Karpas-422 (cell line): ENCODE results near the gene FARS2. TPM values are rescaled to one million over a fixed set of nuclear protein-coding genes. Genes with fewer than 3 reads are reported as not detected.
A peak's percentile ranks its signal among the peaks of the same experiment; 100 is the strongest.

Source experiments
- DNase-seq: peaks from one replicate; pipeline ENCODE4 v3.0.0-alpha.2; 2015
- H2AFZ ChIP-seq: fragments of 200-600 bp; sonication (generic); 2 replicates; pipeline ENCODE4 v1.6.1; 2014; ENCODE audit warnings: antibody characterized with exemption, low read length, mixed read lengths
- H3K27ac ChIP-seq: fragments of 200-600 bp; sonication (generic); 2 replicates; pipeline ENCODE4 v1.5.1; 2014; ENCODE audit warnings: mild to moderate bottlenecking, low read length, moderate library complexity
- H3K27me3 ChIP-seq: fragments of 200-600 bp; sonication (generic); 2 replicates; pipeline ENCODE4 v1.6.1; 2014; ENCODE audit warnings: low read length, mixed read lengths
- H3K36me3 ChIP-seq: fragments of 200-600 bp; sonication (generic); 2 replicates; pipeline ENCODE4 v1.6.1; 2014; ENCODE audit warnings: low read length, mixed read lengths; ENCODE audit not compliant: insufficient read depth
- H3K4me1 ChIP-seq: fragments of 200-600 bp; sonication (generic); 2 replicates; pipeline ENCODE4 v1.6.1; 2014; ENCODE audit warnings: mild to moderate bottlenecking, low read length, mixed read lengths
- H3K4me2 ChIP-seq: fragments of 200-600 bp; sonication (generic); 2 replicates; pipeline ENCODE4 v1.6.1; 2014; ENCODE audit warnings: low read length, low read depth, mild to moderate bottlenecking; ENCODE audit not compliant: poor library complexity, severe bottlenecking
- H3K4me3 ChIP-seq: fragments of 200-600 bp; sonication (generic); 2 replicates; pipeline ENCODE4 v1.5.1; 2014; ENCODE audit warnings: mild to moderate bottlenecking, antibody characterized with exemption, low read length, mixed read lengths
- H3K79me2 ChIP-seq: fragments of 200-600 bp; sonication (generic); 2 replicates; pipeline ENCODE4 v1.6.1; 2014; ENCODE audit warnings: mild to moderate bottlenecking, low read length, mixed read lengths
- H3K9ac ChIP-seq: fragments of 200-600 bp; sonication (generic); 2 replicates; pipeline ENCODE4 v1.6.0; 2014; ENCODE audit warnings: low read length
- H3K9me2 ChIP-seq: fragments of 200-600 bp; sonication (generic), shearing (Covaris generic); replicated peaks from 2 replicates; pipeline ENCODE4 v1.6.0; 2014; ENCODE audit warnings: mild to moderate bottlenecking, low read length, moderate library complexity; ENCODE audit not compliant: insufficient read depth
- H3K9me3 ChIP-seq: fragments of 300-700, 200-600 bp; sonication (generic); 2 replicates; pipeline ENCODE4 v1.6.1; 2014; ENCODE audit warnings: low read length, mixed read lengths
- H4K20me1 ChIP-seq: fragments of 200-600 bp; sonication (generic); 2 replicates; pipeline ENCODE4 v1.6.1; 2014; ENCODE audit warnings: mild to moderate bottlenecking, antibody characterized with exemption, low read length, low read depth; ENCODE audit not compliant: insufficient read depth
- total RNA-seq: library from RNA; depleted of rRNA; stranded (reverse); fragments of >200 nt; shearing (Covaris generic); gene quantifications from 2 replicates; pipeline ENCODE4 v1.2.3, GENCODE V29; 2014; ENCODE audit warnings: low replicate concordance

The FARS2 gene
- total RNA-seq, 1 experiment from 2014 or later = 9.0 TPM

GRCh38 chr6:5338177-5338960 is 77.1 kb downstream of the FARS2 start:
- no peak for DNase-seq
- H3K9ac ChIP-seq = no peak overlapping the region
- H3K4me2 ChIP-seq = no peak overlapping the region
- no peak overlapping the region for H3K27ac ChIP-seq
- H3K79me2 ChIP-seq = no peaks in the 10 kb centered on the region
- no peaks in the 10 kb centered on the region for H3K9me2 ChIP-seq
- H3K27me3 ChIP-seq = no peaks in the 10 kb centered on the region
- no peak overlapping the region for H2AFZ ChIP-seq
- H4K20me1 ChIP-seq = peaks cover 57% of the 10 kb centered on the region
- no peaks in the 10 kb centered on the region for H3K9me3 ChIP-seq
- H3K36me3 ChIP-seq = no peaks in the 10 kb centered on the region
- no peak overlapping the region for H3K4me3 ChIP-seq
- peaks cover 12% of the 10 kb centered on the region for H3K4me1 ChIP-seq

GRCh38 chr6:5339786-5340185 is 78.5 kb downstream of the FARS2 start:
- Histone ChIP-seq H3K4me3 (no peak overlapping the region), H2AFZ (no peak overlapping the region), H3K9me3 (no peaks in the 10 kb centered on the region), H3K4me1 (peaks cover 12% of the 10 kb centered on the region), H3K27ac (no peak overlapping the region), H3K27me3 (no peaks in the 10 kb centered on the region), H3K79me2 (no peaks in the 10 kb centered on the region), H4K20me1 (peaks cover 54% of the 10 kb centered on the region), H3K9ac (no peak overlapping the region), H3K36me3 (no peaks in the 10 kb centered on the region), H3K4me2 (no peak overlapping the region), H3K9me2 (no peaks in the 10 kb centered on the region)
- DNase-seq = no peak

- Histone ChIP-seq H3K27me3 (no peaks in the 10 kb centered on the region), H2AFZ (no peak overlapping the region), H3K9me2 (no peaks in the 10 kb centered on the region), H3K9ac (no peak overlapping the region), H3K79me2 (no peaks in the 10 kb centered on the region), H3K9me3 (no peaks in the 10 kb centered on the region), H3K4me1 (peaks cover 5% of the 10 kb centered on the region), H3K36me3 (no peaks in the 10 kb centered on the region), H3K27ac (no peak overlapping the region), H3K4me3 (no peak overlapping the region), H3K4me2 (no peak overlapping the region), H4K20me1 (peaks cover 43% of the 10 kb centered on the region)
- DNase-seq = no peak
Measured at GRCh38 chr6:5341845-5342244, 80.5 kb downstream of the FARS2 start.

GRCh38 chr6:5343998-5344397 is 82.7 kb downstream of the FARS2 start:
- Histone ChIP-seq H3K4me1 (peaks cover 5% of the 10 kb centered on the region), H3K9me3 (no peaks in the 10 kb centered on the region), H3K9ac (no peak overlapping the region), H3K4me3 (no peak overlapping the region), H3K27ac (no peak overlapping the region), H3K9me2 (no peaks in the 10 kb centered on the region), H3K36me3 (no peaks in the 10 kb centered on the region), H3K27me3 (no peaks in the 10 kb centered on the region), H3K4me2 (no peak overlapping the region), H3K79me2 (no peaks in the 10 kb centered on the region), H4K20me1 (peaks cover 28% of the 10 kb centered on the region; the same call in 1 of the 2 replicates), H2AFZ (no peak overlapping the region)
- no peak for DNase-seq

GRCh38 chr6:5345324-5345723 is 84.0 kb downstream of the FARS2 start:
- H3K4me3 ChIP-seq = no peak overlapping the region
- H3K9me3 ChIP-seq = no peaks in the 10 kb centered on the region

GRCh38 chr6:5351552-5352210 is 90.4 kb downstream of the FARS2 start:
- H3K27me3 ChIP-seq = no peaks in the 10 kb centered on the region
- H3K4me3 ChIP-seq = no peak overlapping the region
- no peak overlapping the region for H3K4me2 ChIP-seq
- H3K4me1 ChIP-seq = peaks cover 23% of the 10 kb centered on the region
- no peaks in the 10 kb centered on the region for H3K9me2 ChIP-seq
- no peak overlapping the region for H3K27ac ChIP-seq
- no peak for DNase-seq
- no peak overlapping the region for H3K9ac ChIP-seq
- H2AFZ ChIP-seq = no peak overlapping the region
- no peaks in the 10 kb centered on the region for H3K36me3 ChIP-seq
- H3K9me3 ChIP-seq = no peaks in the 10 kb centered on the region
- peaks cover 46% of the 10 kb centered on the region for H4K20me1 ChIP-seq
- H3K79me2 ChIP-seq = no peaks in the 10 kb centered on the region

More at GRCh38 chr6:5345324-5345723, 84.0 kb downstream of the FARS2 start:
- no peaks in the 10 kb centered on the region for H3K36me3 ChIP-seq
- H4K20me1 ChIP-seq = peaks cover 22% of the 10 kb centered on the region
- H3K4me1 ChIP-seq = no peaks in the 10 kb centered on the region
- no peak for DNase-seq
- no peak overlapping the region for H3K9ac ChIP-seq
- H2AFZ ChIP-seq = no peak overlapping the region
- H3K27me3 ChIP-seq = no peaks in the 10 kb centered on the region
- no peak overlapping the region for H3K4me2 ChIP-seq
- no peaks in the 10 kb centered on the region for H3K9me2 ChIP-seq
- H3K79me2 ChIP-seq = no peaks in the 10 kb centered on the region
- no peak overlapping the region for H3K27ac ChIP-seq

GRCh38 chr6:5353971-5354370 is 92.7 kb downstream of the FARS2 start:
- Histone ChIP-seq H3K9me3 (no peaks in the 10 kb centered on the region), H3K4me3 (no peak overlapping the region), H3K4me2 (peak overlapping the region; percentile 28), H3K4me1 (peaks cover 23% of the 10 kb centered on the region), H4K20me1 (peaks cover 59% of the 10 kb centered on the region), H3K9me2 (no peaks in the 10 kb centered on the region), H3K79me2 (no peaks in the 10 kb centered on the region), H3K27ac (no peak overlapping the region), H3K27me3 (no peaks in the 10 kb centered on the region), H3K9ac (no peak overlapping the region), H2AFZ (no peak overlapping the region), H3K36me3 (no peaks in the 10 kb centered on the region)
- peak; percentile 36 for DNase-seq

GRCh38 chr6:5357486-5357885 is 96.2 kb downstream of the FARS2 start:
- Histone ChIP-seq H2AFZ (no peak overlapping the region), H3K27me3 (no peaks in the 10 kb centered on the region), H3K4me3 (no peak overlapping the region), H4K20me1 (peaks cover 52% of the 10 kb centered on the region), H3K36me3 (no peaks in the 10 kb centered on the region), H3K79me2 (no peaks in the 10 kb centered on the region), H3K4me1 (peaks cover 14% of the 10 kb centered on the region), H3K9ac (no peak overlapping the region), H3K9me3 (no peaks in the 10 kb centered on the region), H3K4me2 (no peak overlapping the region), H3K9me2 (no peaks in the 10 kb centered on the region), H3K27ac (no peak overlapping the region)
- DNase-seq = no peak
